Measurements from ENCODE around the gene SKAP2. TPM values are rescaled to one million over a fixed set of nuclear protein-coding genes. Genes with fewer than 3 reads are reported as not detected.

Gene SKAP2
- total RNA-seq, 2 experiments from 2014 or later = 9.1 to 10.2 TPM

GRCh38 chr7:26684447-26684846 is 179.9 kb downstream of the SKAP2 start:
- H3K9me3 Mint-ChIP-seq = no peaks in the 10 kb centered on the region
- no peaks in the 10 kb centered on the region for H3K4me1 Mint-ChIP-seq
- peaks cover 1% of the 10 kb centered on the region for H3K36me3 Mint-ChIP-seq
- peaks cover 29% of the 10 kb centered on the region for H3K27me3 Mint-ChIP-seq
- no peak overlapping the region for H3K27ac Mint-ChIP-seq
- no peak for DNase-seq
- no peak overlapping the region for H3K4me3 Mint-ChIP-seq

- Mint-ChIP-seq H3K36me3 (peaks cover 1% of the 10 kb centered on the region), H3K27me3 (peaks cover 32% of the 10 kb centered on the region), H3K4me1 (no peaks in the 10 kb centered on the region), H3K9me3 (no peaks in the 10 kb centered on the region), H3K4me3 (no peak overlapping the region), H3K27ac (no peak overlapping the region)
- DNase-seq = no peak
Observed at GRCh38 chr7:26683277-26683676, 181.1 kb downstream of the SKAP2 start.

DNA sequence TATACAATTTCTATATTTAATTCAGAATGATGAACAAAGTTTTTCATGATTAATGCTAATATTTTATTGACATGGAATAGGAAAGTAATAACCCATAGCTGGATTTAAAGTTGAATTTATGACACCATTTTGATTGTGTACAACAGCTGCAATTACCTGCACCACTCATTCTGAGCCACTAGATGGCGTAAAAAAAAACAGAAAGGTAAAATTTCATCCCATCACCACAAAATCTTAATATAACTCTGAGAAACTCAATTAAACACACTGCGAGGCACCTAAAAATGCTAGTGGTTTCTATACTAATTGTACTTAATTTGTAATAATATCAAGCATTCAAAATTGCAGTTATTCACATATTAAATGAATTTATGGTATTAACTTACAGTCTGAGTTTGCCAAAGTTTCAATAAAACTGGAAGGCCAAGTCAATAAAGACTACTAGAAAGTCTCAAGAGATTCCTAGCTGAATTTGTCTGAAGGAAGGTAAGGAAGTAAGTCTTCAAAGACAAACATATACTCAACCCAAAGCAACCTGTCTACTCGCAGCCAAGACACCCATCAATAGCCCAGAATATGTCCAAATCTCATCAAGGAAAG is 182.5 kb downstream of the SKAP2 start:
- Mint-ChIP-seq H3K27ac (no peak overlapping the region), H3K36me3 (no peaks in the 10 kb centered on the region), H3K27me3 (peaks cover 32% of the 10 kb centered on the region), H3K4me3 (no peak overlapping the region), H3K4me1 (no peaks in the 10 kb centered on the region), H3K9me3 (no peaks in the 10 kb centered on the region)
- DNase-seq = no peak

DNA sequence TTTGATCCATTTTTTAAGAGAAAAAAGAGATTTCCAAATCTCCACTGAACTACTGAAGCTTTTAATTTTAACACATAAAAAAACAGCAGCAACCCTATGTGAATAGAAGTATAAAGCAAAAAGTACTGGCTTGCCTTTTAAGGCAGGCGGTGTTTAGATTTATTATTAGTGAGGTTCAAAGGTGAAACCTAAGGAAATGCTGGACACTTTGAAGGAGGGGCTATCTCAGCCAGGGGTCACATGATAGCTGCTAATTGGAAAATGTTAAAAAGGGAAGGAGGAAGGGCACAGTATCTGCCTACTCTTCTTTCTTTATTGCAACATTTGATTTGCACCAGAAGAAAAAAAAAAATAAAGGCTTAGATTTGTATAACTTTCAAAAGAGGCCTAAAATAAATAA is 183.8 kb downstream of the SKAP2 start:
- DNase-seq = no peak
- no peaks in the 10 kb centered on the region for H3K4me1 Mint-ChIP-seq
- H3K27ac Mint-ChIP-seq = no peak overlapping the region
- no peaks in the 10 kb centered on the region for H3K9me3 Mint-ChIP-seq
- H3K36me3 Mint-ChIP-seq = no peaks in the 10 kb centered on the region
- no peak overlapping the region for H3K4me3 Mint-ChIP-seq
- H3K27me3 Mint-ChIP-seq = peaks cover 28% of the 10 kb centered on the region

DNA sequence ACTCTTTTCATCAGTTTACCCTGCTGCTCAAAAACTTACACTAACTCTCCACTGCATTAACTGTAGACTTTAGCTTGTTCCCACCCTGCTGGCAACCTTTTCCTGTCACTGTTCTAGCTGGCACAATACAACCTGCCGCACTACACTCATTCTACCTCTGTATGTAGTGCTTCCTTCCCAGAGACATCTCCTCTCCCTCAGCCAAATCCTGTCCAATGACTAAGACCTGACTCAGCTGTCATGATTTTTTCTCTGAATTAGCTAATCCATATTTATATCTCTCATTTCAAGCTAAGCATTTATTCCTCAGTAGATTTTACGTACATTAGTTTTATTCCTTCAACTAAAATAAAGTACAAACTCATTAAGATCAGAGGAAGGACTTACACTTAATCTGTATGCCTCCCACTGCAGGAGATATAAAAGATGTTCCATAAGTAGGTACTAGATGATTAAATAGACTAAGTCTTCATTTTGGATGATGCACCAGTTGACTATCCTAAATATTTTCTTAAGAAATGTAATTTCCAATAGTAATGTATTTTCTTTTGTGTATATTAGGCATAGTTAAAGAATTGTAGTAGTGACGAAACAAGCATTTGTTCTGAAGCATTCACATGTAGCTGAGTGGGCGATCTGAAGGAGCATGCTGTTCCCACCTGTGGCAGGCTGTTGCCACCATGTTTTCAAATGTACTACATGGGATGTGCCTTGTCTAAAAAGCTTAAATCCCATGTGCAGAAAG is 189.1 kb downstream of the SKAP2 start:
- no peak for DNase-seq
- Mint-ChIP-seq H3K27ac (no peak overlapping the region), H3K36me3 (no peaks in the 10 kb centered on the region), H3K4me3 (no peak overlapping the region), H3K27me3 (peaks cover 29% of the 10 kb centered on the region), H3K9me3 (no peaks in the 10 kb centered on the region), H3K4me1 (no peaks in the 10 kb centered on the region)

GRCh38 chr7:26673858-26674257 is 190.5 kb downstream of the SKAP2 start:
- no peak for DNase-seq
- Mint-ChIP-seq H3K27me3 (peaks cover 29% of the 10 kb centered on the region), H3K4me3 (no peak overlapping the region), H3K4me1 (no peaks in the 10 kb centered on the region), H3K9me3 (no peaks in the 10 kb centered on the region), H3K27ac (no peak overlapping the region), H3K36me3 (no peaks in the 10 kb centered on the region)

GRCh38 chr7:26673271-26673670 is 191.1 kb downstream of the SKAP2 start:
- no peak for DNase-seq

GRCh38 chr7:26670841-26671240 is 193.5 kb downstream of the SKAP2 start:
- Mint-ChIP-seq H3K9me3 (no peaks in the 10 kb centered on the region), H3K36me3 (no peaks in the 10 kb centered on the region), H3K4me1 (peaks cover 3% of the 10 kb centered on the region), H3K27ac (no peak overlapping the region), H3K27me3 (peaks cover 20% of the 10 kb centered on the region), H3K4me3 (no peak overlapping the region)
- DNase-seq = no peak

More at GRCh38 chr7:26673271-26673670, 191.1 kb downstream of the SKAP2 start:
- no peak overlapping the region for H3K27ac Mint-ChIP-seq
- H3K36me3 Mint-ChIP-seq = no peaks in the 10 kb centered on the region
- H3K4me1 Mint-ChIP-seq = no peaks in the 10 kb centered on the region
- H3K27me3 Mint-ChIP-seq = peaks cover 25% of the 10 kb centered on the region
- H3K9me3 Mint-ChIP-seq = no peaks in the 10 kb centered on the region
- no peak overlapping the region for H3K4me3 Mint-ChIP-seq

- Mint-ChIP-seq H3K27me3 (peaks cover 20% of the 10 kb centered on the region), H3K4me1 (peaks cover 6% of the 10 kb centered on the region), H3K27ac (no peak overlapping the region), H3K36me3 (no peaks in the 10 kb centered on the region), H3K9me3 (no peaks in the 10 kb centered on the region), H3K4me3 (no peak overlapping the region)
- DNase-seq = no peak
Observed at GRCh38 chr7:26670290-26670689, 194.1 kb downstream of the SKAP2 start.

DNA sequence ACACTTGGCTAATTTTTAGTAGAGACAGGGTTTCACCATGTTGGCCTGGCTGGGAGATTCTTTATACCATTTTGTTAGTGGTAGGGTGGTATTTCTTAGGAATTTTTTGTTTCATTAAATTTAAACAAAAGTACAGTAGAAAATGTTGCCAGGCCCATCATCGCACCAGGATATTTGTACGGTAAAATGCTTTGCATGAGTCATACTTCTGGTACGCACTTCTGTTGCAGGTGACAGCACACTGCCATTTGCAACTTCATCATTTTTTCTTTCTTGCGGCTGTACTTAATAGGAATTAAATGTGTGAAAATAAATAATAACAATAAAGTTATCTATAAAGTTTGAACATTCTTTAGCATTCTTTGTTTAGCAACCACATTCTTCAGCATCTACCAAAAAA is 195.6 kb downstream of the SKAP2 start:
- Mint-ChIP-seq H3K4me1 (peaks cover 15% of the 10 kb centered on the region), H3K36me3 (no peaks in the 10 kb centered on the region), H3K27ac (no peak overlapping the region), H3K4me3 (no peak overlapping the region), H3K9me3 (no peaks in the 10 kb centered on the region), H3K27me3 (peaks cover 20% of the 10 kb centered on the region)
- DNase-seq = no peak

DNA sequence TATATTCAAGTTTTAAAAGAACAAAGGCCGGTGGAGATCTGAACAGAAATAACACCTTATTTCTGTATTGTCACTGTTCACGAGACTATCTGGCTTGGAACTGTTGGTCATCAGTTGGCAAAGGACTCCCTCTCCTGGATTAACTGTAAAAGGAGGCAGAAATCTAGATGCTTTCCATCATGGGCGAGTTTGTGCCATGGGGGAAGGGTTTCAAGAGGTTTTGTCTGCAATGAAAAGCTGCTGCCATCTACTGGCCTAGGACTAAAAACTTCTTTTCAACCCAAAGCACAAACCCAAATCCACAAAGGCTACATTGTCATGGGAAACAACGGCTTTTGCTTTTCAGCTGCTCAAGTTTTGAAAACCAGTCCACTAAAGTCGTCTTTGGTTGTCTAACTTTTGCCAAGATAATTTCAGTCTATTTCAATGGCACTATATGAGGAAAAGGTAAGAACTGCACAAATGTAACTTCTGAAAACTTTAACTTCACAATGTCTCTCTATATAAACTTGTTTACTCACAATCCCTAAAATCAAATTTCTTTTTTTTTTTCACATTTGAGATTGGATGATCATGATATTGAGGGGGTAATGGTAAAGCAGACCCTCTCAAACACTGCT is 196.8 kb downstream of the SKAP2 start:
- peak; percentile 43 for DNase-seq
- Mint-ChIP-seq H3K4me3 (peak overlapping the region; percentile 2), H3K4me1 (peaks cover 15% of the 10 kb centered on the region), H3K9me3 (no peaks in the 10 kb centered on the region), H3K27ac (no peak overlapping the region), H3K36me3 (no peaks in the 10 kb centered on the region), H3K27me3 (peaks cover 20% of the 10 kb centered on the region)

GRCh38 chr7:26664735-26665416 is 199.5 kb downstream of the SKAP2 start:
- no peaks in the 10 kb centered on the region for H3K36me3 Mint-ChIP-seq
- H3K9me3 Mint-ChIP-seq = no peaks in the 10 kb centered on the region
- DNase-seq = peak; percentile 22
- peaks cover 15% of the 10 kb centered on the region for H3K4me1 Mint-ChIP-seq
- no peak overlapping the region for H3K27ac Mint-ChIP-seq
- peaks cover 7% of the 10 kb centered on the region for H3K27me3 Mint-ChIP-seq
- H3K4me3 Mint-ChIP-seq = no peak overlapping the region

GRCh38 chr7:26664274-26664673 is 200.1 kb downstream of the SKAP2 start:
- H3K27ac Mint-ChIP-seq = no peak overlapping the region

DNA sequence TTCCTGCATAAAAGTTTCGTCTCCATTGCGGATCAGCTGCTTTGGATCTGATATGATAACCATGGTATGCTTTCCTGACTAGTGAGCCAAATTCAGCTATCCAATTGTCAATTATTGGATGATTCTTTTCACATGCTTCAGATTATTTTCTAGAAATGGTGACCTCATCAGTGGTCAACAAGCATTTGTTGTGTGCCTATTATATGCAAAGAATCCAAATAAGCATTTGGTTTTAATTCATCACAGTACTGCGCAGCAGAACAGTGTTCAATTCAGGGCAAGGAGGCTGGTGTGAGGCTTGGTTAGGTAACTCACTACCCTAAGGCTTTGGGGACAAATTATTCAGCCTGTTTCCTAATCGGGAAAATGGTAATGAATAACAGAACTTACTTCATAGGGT is 200.5 kb downstream of the SKAP2 start:
- peaks cover 7% of the 10 kb centered on the region for H3K27me3 Mint-ChIP-seq

More at GRCh38 chr7:26664274-26664673, 200.1 kb downstream of the SKAP2 start:
- Mint-ChIP-seq H3K9me3 (no peaks in the 10 kb centered on the region), H3K27me3 (peaks cover 7% of the 10 kb centered on the region), H3K4me3 (no peak overlapping the region), H3K36me3 (no peaks in the 10 kb centered on the region), H3K4me1 (peaks cover 15% of the 10 kb centered on the region)
- DNase-seq = no peak

DNA sequence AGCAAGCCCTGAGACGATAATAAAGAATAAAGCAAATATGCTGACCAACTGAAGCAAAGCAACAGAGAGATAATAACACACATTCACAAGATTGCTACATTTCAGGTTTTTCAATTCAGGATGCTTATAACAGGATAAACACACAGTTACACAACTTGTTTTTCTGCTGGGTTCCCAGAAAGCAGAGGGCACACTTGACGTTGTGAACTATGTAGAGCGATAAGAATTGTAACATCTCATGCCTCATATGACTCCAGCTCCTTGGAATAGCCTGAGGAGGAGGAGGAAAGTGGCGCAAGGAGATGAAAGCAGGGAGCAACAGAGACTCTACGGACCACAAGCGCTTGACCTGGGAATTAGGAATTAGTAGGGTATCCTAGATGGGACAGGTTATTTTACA is 201.7 kb downstream of the SKAP2 start:
- no peaks in the 10 kb centered on the region for H3K9me3 Mint-ChIP-seq
- H3K27me3 Mint-ChIP-seq = peaks cover 7% of the 10 kb centered on the region
- H3K27ac Mint-ChIP-seq = no peak overlapping the region
- peaks cover 15% of the 10 kb centered on the region for H3K4me1 Mint-ChIP-seq
- DNase-seq = no peak
- H3K4me3 Mint-ChIP-seq = no peak overlapping the region
- H3K36me3 Mint-ChIP-seq = no peaks in the 10 kb centered on the region

More for the DNA sequence above, 200.5 kb downstream of the SKAP2 start:
- no peaks in the 10 kb centered on the region for H3K9me3 Mint-ChIP-seq
- no peak overlapping the region for H3K4me3 Mint-ChIP-seq
- no peaks in the 10 kb centered on the region for H3K36me3 Mint-ChIP-seq
- no peak for DNase-seq
- no peak overlapping the region for H3K27ac Mint-ChIP-seq
- peaks cover 15% of the 10 kb centered on the region for H3K4me1 Mint-ChIP-seq
